SK-N-MC (cell line): ENCODE results near the gene ABCA3.

Source experiments
- DNase-seq: peaks from one replicate; pipeline ENCODE4 v3.0.0-alpha.2; 2011; ENCODE audit warnings: low read depth, low spot score
- H3K27ac ChIP-seq: fragments of 200-600 bp; sonication (generic); 2 replicates; pipeline ENCODE4 v1.5.1; 2016; ENCODE audit warnings: mixed run types
- H3K36me3 ChIP-seq: fragments of 200-600 bp; sonication (generic); 2 replicates; pipeline ENCODE4 v1.6.1; 2017; ENCODE audit warnings: antibody characterized with exemption, low read length, mixed read lengths; ENCODE audit not compliant: insufficient read depth
- H3K4me3 ChIP-seq: fragments of 200-600 bp; sonication (generic); 2 replicates; pipeline ENCODE4 v1.5.1; 2016
- H3K9ac ChIP-seq: fragments of 200-600 bp; sonication (generic); 2 replicates; pipeline ENCODE4 v1.8.0; 2017; ENCODE audit warnings: mixed run types, mixed read lengths; ENCODE audit not compliant: insufficient read length
- H3K9me3 ChIP-seq: fragments of 200-600 bp; sonication (generic); 2 replicates; pipeline ENCODE4 v1.6.1; 2017; ENCODE audit warnings: low read depth, mild to moderate bottlenecking, antibody characterized with exemption, low read length, moderate library complexity, mixed read lengths
- EZH2 ChIP-seq: fragments of 200-600 bp; sonication (generic); IDR thresholded peaks from one replicate; pipeline ENCODE4 v1.6.1; 2017; ENCODE audit warnings: antibody characterized with exemption
- FOXP2 ChIP-seq: optimal IDR thresholded peaks from 2 replicates; pipeline ENCODE3; 2011; ENCODE audit warnings: mild to moderate bottlenecking, moderate library complexity; ENCODE audit not compliant: insufficient read depth; ENCODE audit errors: extremely low read length, control extremely low read depth
- POLR2AphosphoS5 ChIP-seq: IDR thresholded peaks from 2 replicates; pipeline ENCODE4 v1.6.1; 2012; ENCODE audit warnings: mild to moderate bottlenecking, low read depth, low read length, borderline replicate concordance

The ABCA3 gene

DNA sequence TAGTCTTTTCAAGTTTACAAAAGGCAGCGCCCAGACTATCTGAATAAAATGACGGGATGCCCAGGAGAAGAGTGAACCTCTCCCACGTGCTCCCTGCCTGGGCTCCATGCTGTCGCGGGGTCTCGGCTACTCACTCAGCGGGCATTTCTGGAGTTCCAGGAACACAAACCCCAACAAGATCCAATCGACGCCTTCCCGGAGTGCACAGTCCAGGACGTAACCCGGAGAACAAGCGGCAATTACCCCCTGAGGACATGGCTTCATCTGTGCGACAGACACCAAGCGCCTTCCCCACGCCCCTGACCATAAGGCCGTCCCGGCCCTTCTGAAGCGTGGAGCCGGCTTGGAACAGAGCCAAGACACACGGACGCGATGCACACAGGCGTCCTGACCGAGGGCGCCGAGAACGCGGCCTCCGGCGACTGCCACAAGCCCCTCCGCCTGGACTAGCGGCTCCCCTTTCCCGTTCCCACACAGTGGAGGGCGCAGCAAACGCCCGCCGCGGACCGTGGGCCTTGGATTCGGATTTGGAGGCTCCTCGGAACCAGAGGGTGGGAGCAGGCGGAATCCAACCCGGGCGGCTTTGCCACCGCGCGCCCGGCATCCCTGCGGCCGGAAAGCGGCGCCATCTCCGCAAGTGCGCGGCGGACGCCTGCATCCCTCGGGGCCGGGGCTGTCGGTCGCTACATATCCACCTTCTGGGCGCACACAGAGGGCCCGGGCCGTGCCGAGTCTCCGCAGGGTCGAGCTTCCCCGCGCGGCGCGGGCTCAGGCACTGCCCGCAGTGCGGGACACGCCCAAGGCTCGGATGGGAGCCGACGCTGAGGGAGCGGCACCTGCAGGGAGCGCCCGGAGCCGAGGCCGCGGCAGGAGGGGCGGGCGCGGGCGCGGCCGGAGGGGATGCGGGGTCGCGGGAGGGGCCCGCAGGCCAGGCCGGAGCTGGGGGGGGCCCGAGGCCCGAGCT lies 725 bp downstream of the ABCA3 start:
- TF ChIP-seq EZH2 (no peak), FOXP2 (no peak), POLR2AphosphoS5 (no peak)
- no peak for DNase-seq
- H3K4me3 ChIP-seq = peak overlapping the region; percentile 85
- no peaks in the 10 kb centered on the region for H3K9me3 ChIP-seq
- peak overlapping the region; percentile 41 for H3K9ac ChIP-seq
- H3K27ac ChIP-seq = no peak overlapping the region
- H3K36me3 ChIP-seq = no peaks in the 10 kb centered on the region

DNA sequence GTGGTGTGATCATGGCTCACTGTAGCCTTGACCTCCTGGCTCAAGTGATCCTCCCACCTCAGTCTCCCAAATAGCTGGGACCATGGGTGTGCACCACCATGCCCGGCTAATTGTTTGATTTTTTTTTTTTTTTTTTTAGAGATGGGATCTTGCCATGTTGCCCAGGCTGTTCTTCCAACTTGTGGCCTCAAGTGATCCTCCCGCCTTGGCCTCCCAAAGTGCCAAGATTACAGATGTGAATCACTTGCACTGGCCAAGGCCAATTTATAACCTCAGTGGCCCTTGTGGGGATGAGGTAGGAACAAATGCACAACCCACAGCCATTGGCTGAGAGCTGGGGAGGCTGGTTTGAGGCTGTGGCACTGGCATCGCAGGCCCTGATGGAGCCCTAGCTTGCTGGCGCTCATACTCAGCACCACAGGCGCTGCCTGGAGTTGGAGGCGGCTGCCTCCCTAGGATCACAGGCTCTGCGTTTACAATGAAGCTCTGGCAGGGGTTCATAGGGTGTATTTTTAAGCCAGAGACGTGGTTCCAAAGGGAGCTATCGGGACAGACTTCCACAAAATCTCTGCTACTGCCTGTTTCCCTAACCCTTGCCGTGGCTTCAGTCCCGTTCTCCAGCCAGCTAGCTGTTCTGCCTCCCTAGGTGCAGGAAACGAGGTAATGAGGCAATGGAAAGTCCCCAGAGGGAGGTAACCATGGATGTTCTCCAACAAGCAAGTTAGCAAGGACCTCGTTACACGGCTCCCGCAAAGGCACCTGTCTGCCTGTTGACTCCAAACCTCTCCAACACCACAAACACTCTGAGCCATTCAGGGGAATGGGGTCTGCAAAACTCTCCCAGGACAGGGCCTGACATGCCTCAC lies 2.9 kb downstream of the ABCA3 start:
- Histone ChIP-seq H3K9me3 (no peaks in the 10 kb centered on the region), H3K27ac (no peak overlapping the region), H3K36me3 (no peaks in the 10 kb centered on the region), H3K4me3 (no peak overlapping the region), H3K9ac (no peak overlapping the region)
- TF ChIP-seq EZH2 (no peak), POLR2AphosphoS5 (no peak), FOXP2 (no peak)
- DNase-seq = no peak

- H3K27ac ChIP-seq = no peak overlapping the region
- no peaks in the 10 kb centered on the region for H3K36me3 ChIP-seq
- no peaks in the 10 kb centered on the region for H3K9me3 ChIP-seq
- TF ChIP-seq EZH2 = no peak
- no peak for TF ChIP-seq POLR2AphosphoS5
- no peak for TF ChIP-seq FOXP2
- no peak for DNase-seq
- no peak overlapping the region for H3K4me3 ChIP-seq
- no peak overlapping the region for H3K9ac ChIP-seq
Observed at GRCh38 chr16:2335286-2335895, 5.1 kb downstream of the ABCA3 start.

GRCh38 chr16:2333772-2334379 lies 6.7 kb downstream of the ABCA3 start:
- no peak overlapping the region for H3K4me3 ChIP-seq
- no peak overlapping the region for H3K9ac ChIP-seq
- no peak overlapping the region for H3K27ac ChIP-seq
- H3K9me3 ChIP-seq = no peaks in the 10 kb centered on the region
- TF ChIP-seq EZH2 (no peak), POLR2AphosphoS5 (no peak), FOXP2 (no peak)
- DNase-seq = no peak
- no peaks in the 10 kb centered on the region for H3K36me3 ChIP-seq

DNA sequence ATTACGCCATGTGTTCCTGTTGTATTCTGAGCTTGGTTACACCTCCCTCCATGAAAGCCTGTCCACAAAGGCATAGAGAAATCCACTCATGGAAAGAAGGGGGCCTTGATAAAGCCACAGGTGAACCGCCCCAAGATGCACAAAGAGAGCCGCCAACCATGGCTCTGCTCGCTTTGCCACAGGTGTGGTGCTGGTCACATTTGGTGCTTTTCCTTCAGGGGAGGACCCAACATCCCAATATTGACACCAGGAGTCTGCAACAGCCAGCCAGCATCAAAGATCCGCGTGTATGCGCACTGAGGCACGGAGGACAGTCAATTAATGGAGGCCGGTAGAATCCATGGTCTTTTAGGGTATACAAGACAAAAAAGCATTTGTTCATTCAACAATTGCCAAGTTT lies 7.3 kb downstream of the ABCA3 start:
- DNase-seq = no peak
- H3K36me3 ChIP-seq = no peaks in the 10 kb centered on the region
- H3K9ac ChIP-seq = no peak overlapping the region
- H3K4me3 ChIP-seq = no peak overlapping the region
- H3K27ac ChIP-seq = no peak overlapping the region
- TF ChIP-seq FOXP2 (no peak), EZH2 (no peak), POLR2AphosphoS5 (no peak)
- no peaks in the 10 kb centered on the region for H3K9me3 ChIP-seq

- Histone ChIP-seq H3K9me3 (no peaks in the 10 kb centered on the region), H3K9ac (no peak overlapping the region), H3K27ac (no peak overlapping the region), H3K36me3 (no peaks in the 10 kb centered on the region), H3K4me3 (no peak overlapping the region)
- no peak for TF ChIP-seq EZH2
- no peak for TF ChIP-seq POLR2AphosphoS5
- TF ChIP-seq FOXP2 = no peak
- DNase-seq = no peak
Observed at GRCh38 chr16:2331931-2332267, 8.6 kb downstream of the ABCA3 start.

DNA sequence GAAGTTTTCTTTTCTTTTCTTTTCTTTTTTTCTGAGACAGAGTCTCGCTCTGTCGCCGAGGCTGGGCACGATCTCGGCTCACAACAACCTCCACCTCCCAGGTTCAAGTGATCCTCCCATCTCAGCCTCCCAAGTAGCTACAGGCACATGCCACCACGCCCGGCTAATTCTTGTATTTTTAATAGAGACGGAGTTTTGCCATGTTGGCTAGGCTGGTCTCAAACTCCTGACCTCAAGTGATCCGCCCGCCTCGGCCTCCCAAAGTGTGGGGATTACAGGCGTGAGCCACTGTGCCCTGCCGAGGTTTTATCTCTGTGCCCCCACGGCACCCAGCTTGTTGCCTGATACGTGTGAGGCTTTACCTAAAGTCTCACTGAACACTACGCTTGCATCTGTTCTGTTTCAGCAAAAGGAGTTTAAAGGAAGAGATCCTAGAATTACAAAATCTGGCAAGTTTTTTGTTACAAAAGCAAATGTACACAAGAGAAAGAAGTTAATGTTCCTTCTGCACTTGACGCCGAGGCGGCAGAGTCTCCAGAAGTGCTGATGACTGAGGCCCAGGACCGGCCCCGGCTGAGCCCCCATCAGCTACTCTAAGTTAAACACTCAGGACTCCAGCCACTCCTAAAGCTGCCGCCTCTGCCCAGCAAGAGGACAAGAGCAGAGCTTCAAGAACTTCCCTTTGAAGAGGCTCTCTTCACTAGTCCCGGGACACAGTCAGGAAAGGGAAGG lies 9.2 kb downstream of the ABCA3 start:
- no peak overlapping the region for H3K9ac ChIP-seq
- no peak overlapping the region for H3K27ac ChIP-seq
- DNase-seq = no peak

DNA sequence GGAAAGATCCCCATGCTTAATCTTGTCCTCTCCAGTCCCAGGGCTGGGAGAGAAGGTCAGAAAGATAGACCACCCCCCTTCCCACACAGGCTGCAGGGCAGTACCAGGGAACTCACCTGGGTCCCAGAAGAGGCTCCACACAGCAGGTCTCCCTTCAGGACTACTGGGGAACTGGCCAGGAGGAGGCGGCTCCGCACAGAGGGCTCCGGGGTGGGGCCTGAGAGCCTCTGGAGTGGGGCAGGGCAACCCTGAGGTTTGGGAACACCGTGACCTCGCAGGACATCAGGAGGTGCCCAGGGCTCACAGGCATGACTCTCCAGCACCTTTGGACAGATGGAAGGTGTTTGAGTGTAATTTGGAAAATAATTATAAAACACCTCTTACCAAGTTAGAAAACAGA lies 11.0 kb downstream of the ABCA3 start:
- H3K4me3 ChIP-seq = no peak overlapping the region

More for the DNA sequence above, 9.2 kb downstream of the ABCA3 start:
- Histone ChIP-seq H3K4me3 (no peak overlapping the region), H3K36me3 (no peaks in the 10 kb centered on the region), H3K9me3 (no peaks in the 10 kb centered on the region)
- TF ChIP-seq POLR2AphosphoS5 = no peak
- no peak for TF ChIP-seq FOXP2
- no peak for TF ChIP-seq EZH2

More for the DNA sequence above, 11.0 kb downstream of the ABCA3 start:
- Histone ChIP-seq H3K27ac (no peak overlapping the region), H3K9me3 (no peaks in the 10 kb centered on the region), H3K9ac (no peak overlapping the region), H3K36me3 (no peaks in the 10 kb centered on the region)
- no peak for DNase-seq
- TF ChIP-seq FOXP2 (no peak), POLR2AphosphoS5 (no peak), EZH2 (no peak)
